ENCODE data around the gene TCL1B. TPM values are rescaled to one million over a fixed set of nuclear protein-coding genes. Genes with fewer than 3 reads are reported as not detected.

TCL1B gene
- total and polyA plus RNA-seq, 11 donors, result not detected

DNA sequence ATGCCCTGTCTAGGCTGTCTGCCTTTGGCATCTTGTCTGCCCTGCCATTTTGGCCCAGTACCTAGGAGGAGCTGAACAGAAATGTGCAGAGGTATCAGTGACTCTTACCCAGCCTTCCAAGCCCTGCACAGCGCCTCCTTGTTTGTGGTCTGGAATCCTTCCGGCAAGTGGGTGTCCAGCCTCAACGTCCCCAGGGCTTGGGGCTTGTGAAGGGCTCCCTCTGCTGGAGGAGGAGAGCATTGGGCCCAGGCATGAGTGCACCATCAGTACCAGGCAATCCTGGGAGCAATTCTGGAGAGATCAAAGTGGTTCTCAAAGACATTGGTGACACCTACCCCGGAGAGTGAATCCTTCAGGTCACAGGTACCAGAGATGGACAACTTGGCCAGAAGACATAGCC is 2.4 kb upstream of the TCL1B start:
- Histone ChIP-seq H3K27ac (no peak overlapping the region), H3K27me3 (peaks cover 0 to 42% (median 0%) of the 10 kb centered on the region in 9 donors), H3K9me3 (no peaks in the 10 kb centered on the region), H3K36me3 (no peaks in the 10 kb centered on the region), H3K4me3 (no peak overlapping the region), H3K4me1 (no peaks in the 10 kb centered on the region)
- 41 to 56% (median 53%) methylated on average over 3 to 4 of the region's 4 CpGs for WGBS, 4 donors
- ATAC-seq, result peak in 1 of 4 donors; percentile 24
- intact Hi-C loops (cut with DNase I), result loop anchor here in 1 of 10 donors (10.0 kb wide), 1 partner anchor 119 kb away; no protein-coding TSS in a partner anchor
- no peak for DNase-seq
- TF ChIP-seq, protein P1, sequence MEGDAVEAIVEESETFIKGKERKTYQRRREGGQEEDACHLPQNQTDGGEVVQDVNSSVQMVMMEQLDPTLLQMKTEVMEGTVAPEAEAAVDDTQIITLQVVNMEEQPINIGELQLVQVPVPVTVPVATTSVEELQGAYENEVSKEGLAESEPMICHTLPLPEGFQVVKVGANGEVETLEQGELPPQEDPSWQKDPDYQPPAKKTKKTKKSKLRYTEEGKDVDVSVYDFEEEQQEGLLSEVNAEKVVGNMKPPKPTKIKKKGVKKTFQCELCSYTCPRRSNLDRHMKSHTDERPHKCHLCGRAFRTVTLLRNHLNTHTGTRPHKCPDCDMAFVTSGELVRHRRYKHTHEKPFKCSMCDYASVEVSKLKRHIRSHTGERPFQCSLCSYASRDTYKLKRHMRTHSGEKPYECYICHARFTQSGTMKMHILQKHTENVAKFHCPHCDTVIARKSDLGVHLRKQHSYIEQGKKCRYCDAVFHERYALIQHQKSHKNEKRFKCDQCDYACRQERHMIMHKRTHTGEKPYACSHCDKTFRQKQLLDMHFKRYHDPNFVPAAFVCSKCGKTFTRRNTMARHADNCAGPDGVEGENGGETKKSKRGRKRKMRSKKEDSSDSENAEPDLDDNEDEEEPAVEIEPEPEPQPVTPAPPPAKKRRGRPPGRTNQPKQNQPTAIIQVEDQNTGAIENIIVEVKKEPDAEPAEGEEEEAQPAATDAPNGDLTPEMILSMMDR (IDR thresholded peaks at IDR 0.05), result peak in 8 of 12 donors; percentile 8 to 50 (median 22)
- TF ChIP-seq POLR2A (IDR thresholded peaks at IDR 0.05), result no peak

DNA sequence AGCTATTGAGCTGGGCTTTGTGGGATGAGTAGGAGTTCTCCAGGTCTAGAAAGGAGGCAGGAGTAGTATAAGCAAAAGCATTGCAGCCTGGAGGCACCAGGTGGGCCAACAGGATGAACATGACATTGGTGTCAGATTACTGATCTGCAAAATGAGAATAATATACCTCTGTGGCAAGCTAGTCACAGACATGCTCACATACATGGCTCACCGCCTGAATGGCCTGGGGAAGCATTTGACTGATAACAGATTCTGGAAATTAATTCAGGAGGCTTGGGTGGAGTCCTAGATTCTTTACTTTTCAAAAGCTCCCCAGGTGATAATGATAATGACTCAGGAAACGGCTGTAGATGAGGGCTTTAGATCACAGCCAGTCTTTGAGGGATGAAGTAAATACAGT is 709 bp downstream of the TCL1B start:
- WGBS, 4 donors, result 52 to 75% (median 58%) methylated on average over 2 of the region's 2 CpGs
- no peaks in the 10 kb centered on the region for H3K36me3 ChIP-seq
- DNase-seq (no peak), ATAC-seq (no peak)
- H3K27me3 ChIP-seq, result peaks cover 0 to 32% (median 0%) of the 10 kb centered on the region in 9 donors
- no peaks in the 10 kb centered on the region for H3K4me1 ChIP-seq
- no peak overlapping the region for H3K4me3 ChIP-seq
- no peaks in the 10 kb centered on the region for H3K9me3 ChIP-seq
- intact Hi-C loops (cut with DNase I), result loop anchor here in 1 of 10 donors (10.0 kb wide), 1 partner anchor 122 kb away; no protein-coding TSS in a partner anchor
- TF ChIP-seq, protein P1 (IDR thresholded peaks at IDR 0.05), result no peak
- no peak for TF ChIP-seq POLR2A (IDR thresholded peaks at IDR 0.05)
- H3K27ac ChIP-seq, result no peak overlapping the region

DNA sequence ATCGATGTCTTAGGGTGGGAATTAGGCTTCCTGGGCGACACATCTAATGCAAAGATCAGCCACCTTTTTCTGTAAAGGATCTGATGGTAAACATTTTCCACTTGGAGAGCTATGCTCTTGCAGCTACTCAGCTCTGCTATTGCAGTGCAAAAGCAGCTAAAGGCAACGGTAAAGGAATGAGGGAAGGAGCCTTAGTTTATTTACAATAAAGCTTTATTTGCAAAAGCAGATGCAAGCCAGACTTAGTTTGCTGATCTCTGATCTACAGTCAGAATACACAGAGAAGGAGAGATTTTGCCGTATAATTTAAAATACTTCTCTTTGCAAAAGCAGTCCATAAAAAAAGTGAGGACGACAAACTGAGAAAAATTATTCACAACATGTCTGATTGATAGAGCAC is 3.2 kb downstream of the TCL1B start:
- TF ChIP-seq POLR2A (IDR thresholded peaks at IDR 0.05), result no peak
- TF ChIP-seq, protein P1 (IDR thresholded peaks at IDR 0.05), result no peak
- 53 to 69% (median 57%) methylated on average over 5 of the region's 5 CpGs for WGBS, 4 donors
- Histone ChIP-seq H3K27me3 (peaks cover 0 to 39% (median 6%) of the 10 kb centered on the region in 9 donors), H3K36me3 (no peaks in the 10 kb centered on the region), H3K4me3 (no peak overlapping the region), H3K9me3 (no peaks in the 10 kb centered on the region), H3K4me1 (no peaks in the 10 kb centered on the region), H3K27ac (no peak overlapping the region)
- DNase-seq, result no peak
- no peak for ATAC-seq
- intact Hi-C loops (cut with DNase I), result loop anchor here in 1 of 10 donors (10.0 kb wide), 1 partner anchor 125 kb away; no protein-coding TSS in a partner anchor

DNA sequence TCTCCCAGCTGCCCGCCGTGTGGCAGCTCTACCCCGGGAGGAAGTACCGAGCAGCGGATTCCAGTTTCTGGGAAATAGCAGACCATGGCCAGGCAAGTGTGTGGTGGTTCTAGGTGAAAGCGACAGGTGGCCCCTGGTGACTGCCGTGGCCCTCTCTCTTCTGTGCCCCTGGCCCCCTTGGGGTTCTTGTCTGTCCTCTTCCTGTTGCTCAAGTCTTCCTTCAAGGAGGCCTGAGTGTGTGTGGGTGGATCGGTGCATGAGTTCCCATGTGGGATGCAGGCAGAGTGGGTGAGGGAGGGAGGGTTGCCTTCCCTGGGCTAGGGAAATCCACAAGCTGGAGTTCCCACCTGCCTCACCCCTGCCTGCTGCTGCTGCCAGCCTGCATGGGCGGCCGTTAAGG is 4.6 kb downstream of the TCL1B start:
- 75 to 84% (median 81%) methylated on average over 10 of the region's 10 CpGs for WGBS, 4 donors

More for the DNA sequence above, 4.6 kb downstream of the TCL1B start:
- no peak for TF ChIP-seq POLR2A (IDR thresholded peaks at IDR 0.05)
- TF ChIP-seq, protein P1 (IDR thresholded peaks at IDR 0.05), result no peak
- ATAC-seq (no peak), DNase-seq (no peak)
- intact Hi-C loops (cut with DNase I), result no loop called here
- Histone ChIP-seq H3K9me3 (no peaks in the 10 kb centered on the region), H3K4me3 (no peak overlapping the region), H3K4me1 (no peaks in the 10 kb centered on the region), H3K36me3 (no peaks in the 10 kb centered on the region), H3K27ac (no peak overlapping the region), H3K27me3 (peaks cover 0 to 34% (median 8%) of the 10 kb centered on the region in 9 donors)
